Keratinocyte (primary cell): ENCODE results near the gene COL4A4. TPM values are rescaled to one million over a fixed set of nuclear protein-coding genes. Genes with fewer than 3 reads are reported as not detected.

Experiments
- DNase-seq: peaks from one replicate; pipeline ENCODE4 v3.0.0-alpha.2; 2011; ENCODE audit warnings: low read depth, missing footprints, low spot score
- FAIRE-seq: peaks from 2 replicates; lab custom pipeline; 2011; peaks lifted over from hg19 to GRCh38; lab: Jason Lieb, UNC
- H2AFZ ChIP-seq: 2 replicates; pipeline ENCODE4 v1.6.0; 2012; ENCODE audit warnings: low read length, control low read depth, inconsistent platforms; ENCODE audit not compliant: control insufficient read depth
- H3K27ac ChIP-seq: 2 replicates; pipeline ENCODE4 v1.5.1; 2011; ENCODE audit warnings: low read length; ENCODE audit not compliant: control insufficient read depth, insufficient read depth
- H3K27me3 ChIP-seq: 3 replicates; pipeline ENCODE4 v1.6.0; 2011; ENCODE audit warnings: low read length; ENCODE audit not compliant: control insufficient read depth, insufficient read depth; ENCODE audit errors: extremely low read depth
- H3K36me3 ChIP-seq, 2 experiments: 2 replicates in 1 of 2; 3 replicates in 1 of 2; pipeline ENCODE4 v1.5.1; 2011; ENCODE audit warnings: low read length in 2 of 2, mild to moderate bottlenecking in 1 of 2; ENCODE audit not compliant: control insufficient read depth in 2 of 2, insufficient read depth in 2 of 2; ENCODE audit errors: extremely low read depth in 1 of 2
- H3K4me1 ChIP-seq: 3 replicates; pipeline ENCODE4 v1.5.1; 2011; ENCODE audit warnings: low read length; ENCODE audit not compliant: control insufficient read depth, insufficient read depth; ENCODE audit errors: extremely low read depth
- H3K4me2 ChIP-seq: 3 replicates; pipeline ENCODE4 v1.6.0; 2011; ENCODE audit warnings: low read depth, low read length; ENCODE audit not compliant: control insufficient read depth, insufficient read depth; ENCODE audit errors: extremely low read depth
- H3K4me3 ChIP-seq, 3 experiments: fragments of 200-600 bp in 1 of 3; sonication (generic) in 1 of 3; 2 replicates in 2 of 3; 3 replicates in 1 of 3; pipeline ENCODE4 v1.5.1; 2011 to 2016; ENCODE audit warnings: low read length in 3 of 3, mild to moderate bottlenecking in 3 of 3, control low read depth in 2 of 3, inconsistent platforms in 1 of 3, low read depth in 1 of 3, mixed read lengths in 1 of 3, mixed run types in 1 of 3, moderate library complexity in 1 of 3; ENCODE audit not compliant: control insufficient read depth in 2 of 3, insufficient read depth in 2 of 3; ENCODE audit errors: extremely low read depth in 1 of 3
- H3K79me2 ChIP-seq: 2 replicates; pipeline ENCODE4 v1.6.0; 2012; ENCODE audit warnings: low read length; ENCODE audit not compliant: control insufficient read depth, insufficient read depth
- H3K9ac ChIP-seq: 3 replicates; pipeline ENCODE4 v1.6.0; 2011; ENCODE audit warnings: low read length; ENCODE audit not compliant: control insufficient read depth, insufficient read depth; ENCODE audit errors: extremely low read depth
- H3K9me1 ChIP-seq: 3 replicates; pipeline ENCODE4 v1.6.0; 2011; ENCODE audit warnings: low read length; ENCODE audit not compliant: control insufficient read depth, insufficient read depth; ENCODE audit errors: extremely low read depth
- H3K9me3 ChIP-seq: 2 replicates; pipeline ENCODE4 v1.5.1; 2012; ENCODE audit warnings: low read depth, low read length; ENCODE audit not compliant: control insufficient read depth
- H4K20me1 ChIP-seq: 3 replicates; pipeline ENCODE4 v1.6.0; 2011; ENCODE audit warnings: low read length; ENCODE audit not compliant: control insufficient read depth, insufficient read depth; ENCODE audit errors: extremely low read depth
- CTCF ChIP-seq, 3 experiments: IDR thresholded peaks in 1 of 3; conservative IDR thresholded peaks in 1 of 3; optimal IDR thresholded peaks in 1 of 3; 2 replicates in 2 of 3; 3 replicates in 1 of 3; pipeline versions ENCODE3 to v1.5.1; 2011; ENCODE audit warnings: low read length in 3 of 3, mild to moderate bottlenecking in 3 of 3, moderate library complexity in 2 of 3, control low read depth in 1 of 3, inconsistent platforms in 1 of 3; ENCODE audit not compliant: insufficient read depth in 2 of 3; ENCODE audit errors: extremely low read depth in 1 of 3
- EZH2 ChIP-seq: IDR thresholded peaks from one replicate; pipeline ENCODE4 v1.6.1; 2012; ENCODE audit warnings: inconsistent platforms, mild to moderate bottlenecking, low read length, moderate library complexity
- dilution Hi-C: fragments of 300-500 bp; cut with MboI; formaldehyde crosslinking; loops from one replicate; pipeline ENCODE4 v1.7.0; 2020; ENCODE audit warnings: low sequenced_read_pairs; ENCODE audit not compliant: extremely low pct_ligation_motif_present
- polyA plus RNA-seq, 5 experiments: library from polyadenylated mRNA; depleted of rRNA in 3 of 5; stranded (reverse) in 3 of 5; stranded (forward) in 1 of 5; unstranded in 1 of 5; fragments of >200 nt; gene quantifications; 1 replicate in 1 of 5; 2 replicates in 3 of 5; 3 replicates in 1 of 5; pipeline versions ENCODE4 v1.2.1 to v1.2.3, GENCODE V29; 2011 to 2012; ENCODE audit warnings: missing spikeins in 2 of 5, low read depth in 1 of 5, low replicate concordance in 1 of 5

The COL4A4 gene
- polyA plus RNA-seq, 1 donor (not counting 4 experiments of a cell fraction or from before 2014, with no cell fraction given) = not detected

GRCh38 chr2:227052879-227053278, 111.1 kb downstream of the COL4A4 start:
- H3K27me3 ChIP-seq = no peaks in the 10 kb centered on the region
- H3K4me1 ChIP-seq = no peaks in the 10 kb centered on the region
- TF ChIP-seq CTCF (optimal IDR thresholded peaks at IDR 0.05 in 1 of 3, IDR thresholded peaks at IDR 0.05 in 1 of 3, conservative IDR thresholded peaks at IDR 0.05 in 1 of 3; ENCODE audit: extremely low read depth in 1 of 3, insufficient read depth in 2 of 3, low read length in 3 of 3) (no peak), EZH2 (no peak)
- no peak overlapping the region for H2AFZ ChIP-seq
- no peaks in the 10 kb centered on the region for H3K36me3 ChIP-seq
- no peaks in the 10 kb centered on the region for H3K9me1 ChIP-seq
- FAIRE-seq (no peak), DNase-seq (no peak)
- no peaks in the 10 kb centered on the region for H3K9me3 ChIP-seq
- dilution Hi-C loops = no loop called here
- no peak overlapping the region for H3K9ac ChIP-seq
- H3K4me3 ChIP-seq = no peak overlapping the region
- H3K4me2 ChIP-seq = no peak overlapping the region
- no peak overlapping the region for H3K27ac ChIP-seq
- H4K20me1 ChIP-seq = no peaks in the 10 kb centered on the region
- H3K79me2 ChIP-seq = no peaks in the 10 kb centered on the region

DNA sequence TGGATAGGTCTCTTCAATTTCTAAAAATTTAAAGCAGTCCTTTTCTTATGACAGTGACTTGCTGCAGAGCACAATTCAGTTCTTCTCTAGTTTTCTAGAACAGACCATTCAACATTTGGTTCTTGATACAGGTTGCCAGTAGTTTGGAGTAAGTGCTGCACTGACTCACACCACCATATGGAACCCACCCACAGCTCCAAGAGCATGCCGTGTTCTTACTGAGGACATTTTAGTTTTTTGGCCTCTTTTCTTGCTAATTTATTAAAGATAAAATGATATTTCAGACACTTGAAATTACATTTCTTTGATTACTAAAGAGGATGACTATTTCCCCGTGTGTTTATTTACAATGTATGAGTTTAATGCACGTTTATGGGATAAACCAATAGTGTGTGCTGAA, 120.0 kb downstream of the COL4A4 start:
- TF ChIP-seq CTCF (optimal IDR thresholded peaks at IDR 0.05 in 1 of 3, IDR thresholded peaks at IDR 0.05 in 1 of 3, conservative IDR thresholded peaks at IDR 0.05 in 1 of 3; ENCODE audit: extremely low read depth in 1 of 3, insufficient read depth in 2 of 3, low read length in 3 of 3) (no peak), EZH2 (no peak)
- no peak for FAIRE-seq

More for the DNA sequence above, 120.0 kb downstream of the COL4A4 start:
- Histone ChIP-seq H3K4me3 (no peak overlapping the region), H3K9ac (no peak overlapping the region), H3K4me2 (no peak overlapping the region), H3K9me1 (no peaks in the 10 kb centered on the region), H3K27ac (no peak overlapping the region), H3K27me3 (no peaks in the 10 kb centered on the region), H3K36me3 (no peaks in the 10 kb centered on the region), H4K20me1 (no peaks in the 10 kb centered on the region), H3K9me3 (no peaks in the 10 kb centered on the region), H3K79me2 (no peaks in the 10 kb centered on the region), H2AFZ (no peak overlapping the region), H3K4me1 (no peaks in the 10 kb centered on the region)
- DNase-seq = no peak
- dilution Hi-C loops = no loop called here
